ENCODE results near the gene TTYH1.

TTYH1 gene

GRCh38 chr19:54432144-54432738, 17.0 kb downstream of the TTYH1 start:
- no peak for TF ChIP-seq EGR1 (IDR thresholded peaks at IDR 0.05)
- no peak for TF ChIP-seq CEBPB (IDR thresholded peaks at IDR 0.05)
- no peak for TF ChIP-seq FOXM1 (IDR thresholded peaks at IDR 0.05; ENCODE audit: borderline replicate concordance, low read depth)
- TF ChIP-seq EP300 (IDR thresholded peaks at IDR 0.05; ENCODE audit: borderline replicate concordance) = no peak
- TF ChIP-seq, protein P1, sequence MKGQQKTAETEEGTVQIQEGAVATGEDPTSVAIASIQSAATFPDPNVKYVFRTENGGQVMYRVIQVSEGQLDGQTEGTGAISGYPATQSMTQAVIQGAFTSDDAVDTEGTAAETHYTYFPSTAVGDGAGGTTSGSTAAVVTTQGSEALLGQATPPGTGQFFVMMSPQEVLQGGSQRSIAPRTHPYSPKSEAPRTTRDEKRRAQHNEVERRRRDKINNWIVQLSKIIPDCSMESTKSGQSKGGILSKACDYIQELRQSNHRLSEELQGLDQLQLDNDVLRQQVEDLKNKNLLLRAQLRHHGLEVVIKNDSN (IDR thresholded peaks at IDR 0.05) = no peak
- no peak for TF ChIP-seq NFIC (IDR thresholded peaks at IDR 0.05)
- no peak for TF ChIP-seq TAF1 (IDR thresholded peaks at IDR 0.05; ENCODE audit: low read depth)
- TF ChIP-seq, protein P2, sequence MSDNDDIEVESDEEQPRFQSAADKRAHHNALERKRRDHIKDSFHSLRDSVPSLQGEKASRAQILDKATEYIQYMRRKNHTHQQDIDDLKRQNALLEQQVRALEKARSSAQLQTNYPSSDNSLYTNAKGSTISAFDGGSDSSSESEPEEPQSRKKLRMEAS (IDR thresholded peaks at IDR 0.05) = no peak
- no peak for TF ChIP-seq ZBTB7A (IDR thresholded peaks at IDR 0.05; ENCODE audit: low read depth)
- TF ChIP-seq RAD21 (IDR thresholded peaks at IDR 0.05; ENCODE audit: low read depth) = no peak
- no peak for TF ChIP-seq CREB1 (IDR thresholded peaks at IDR 0.05; ENCODE audit: low read depth)
- no peak for TF ChIP-seq YY1 (IDR thresholded peaks at IDR 0.05; ENCODE audit: low read depth)
- no peak for TF ChIP-seq TCF12 (IDR thresholded peaks at IDR 0.05; ENCODE audit: low read depth)
- TF ChIP-seq, protein P3, sequence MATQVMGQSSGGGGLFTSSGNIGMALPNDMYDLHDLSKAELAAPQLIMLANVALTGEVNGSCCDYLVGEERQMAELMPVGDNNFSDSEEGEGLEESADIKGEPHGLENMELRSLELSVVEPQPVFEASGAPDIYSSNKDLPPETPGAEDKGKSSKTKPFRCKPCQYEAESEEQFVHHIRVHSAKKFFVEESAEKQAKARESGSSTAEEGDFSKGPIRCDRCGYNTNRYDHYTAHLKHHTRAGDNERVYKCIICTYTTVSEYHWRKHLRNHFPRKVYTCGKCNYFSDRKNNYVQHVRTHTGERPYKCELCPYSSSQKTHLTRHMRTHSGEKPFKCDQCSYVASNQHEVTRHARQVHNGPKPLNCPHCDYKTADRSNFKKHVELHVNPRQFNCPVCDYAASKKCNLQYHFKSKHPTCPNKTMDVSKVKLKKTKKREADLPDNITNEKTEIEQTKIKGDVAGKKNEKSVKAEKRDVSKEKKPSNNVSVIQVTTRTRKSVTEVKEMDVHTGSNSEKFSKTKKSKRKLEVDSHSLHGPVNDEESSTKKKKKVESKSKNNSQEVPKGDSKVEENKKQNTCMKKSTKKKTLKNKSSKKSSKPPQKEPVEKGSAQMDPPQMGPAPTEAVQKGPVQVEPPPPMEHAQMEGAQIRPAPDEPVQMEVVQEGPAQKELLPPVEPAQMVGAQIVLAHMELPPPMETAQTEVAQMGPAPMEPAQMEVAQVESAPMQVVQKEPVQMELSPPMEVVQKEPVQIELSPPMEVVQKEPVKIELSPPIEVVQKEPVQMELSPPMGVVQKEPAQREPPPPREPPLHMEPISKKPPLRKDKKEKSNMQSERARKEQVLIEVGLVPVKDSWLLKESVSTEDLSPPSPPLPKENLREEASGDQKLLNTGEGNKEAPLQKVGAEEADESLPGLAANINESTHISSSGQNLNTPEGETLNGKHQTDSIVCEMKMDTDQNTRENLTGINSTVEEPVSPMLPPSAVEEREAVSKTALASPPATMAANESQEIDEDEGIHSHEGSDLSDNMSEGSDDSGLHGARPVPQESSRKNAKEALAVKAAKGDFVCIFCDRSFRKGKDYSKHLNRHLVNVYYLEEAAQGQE (IDR thresholded peaks at IDR 0.05; ENCODE audit: low read depth) = no peak

GRCh38 chr19:54433697-54434096, 18.4 kb downstream of the TTYH1 start:
- TF ChIP-seq YY1 (IDR thresholded peaks at IDR 0.05; ENCODE audit: low read depth) = no peak
- TF ChIP-seq TAF1 (IDR thresholded peaks at IDR 0.05; ENCODE audit: low read depth) = no peak
- no peak for TF ChIP-seq EGR1 (IDR thresholded peaks at IDR 0.05)
- TF ChIP-seq NFIC (IDR thresholded peaks at IDR 0.05) = no peak
- no peak for TF ChIP-seq CEBPB (IDR thresholded peaks at IDR 0.05)
- TF ChIP-seq, protein P1 (IDR thresholded peaks at IDR 0.05) = no peak
- TF ChIP-seq TEAD4 (IDR thresholded peaks at IDR 0.05) = no peak
- TF ChIP-seq ZBTB7A (IDR thresholded peaks at IDR 0.05; ENCODE audit: low read depth) = no peak
- no peak for TF ChIP-seq CREB1 (IDR thresholded peaks at IDR 0.05; ENCODE audit: low read depth)
- no peak for TF ChIP-seq FOXM1 (IDR thresholded peaks at IDR 0.05; ENCODE audit: borderline replicate concordance, low read depth)
- TF ChIP-seq EP300 (IDR thresholded peaks at IDR 0.05; ENCODE audit: borderline replicate concordance) = no peak
- TF ChIP-seq RAD21 (IDR thresholded peaks at IDR 0.05; ENCODE audit: low read depth) = no peak
- TF ChIP-seq TCF12 (IDR thresholded peaks at IDR 0.05; ENCODE audit: low read depth) = no peak
- TF ChIP-seq, protein P3 (IDR thresholded peaks at IDR 0.05; ENCODE audit: low read depth) = no peak
- TF ChIP-seq, protein P2 (IDR thresholded peaks at IDR 0.05) = no peak

- TF ChIP-seq ZBTB7A (IDR thresholded peaks at IDR 0.05; ENCODE audit: low read depth) = no peak
These were observed 19.0 kb downstream of the TTYH1 start for GRCh38 chr19:54434112-54434872.

- TF ChIP-seq RAD21 (IDR thresholded peaks at IDR 0.05; ENCODE audit: low read depth) (no peak), TEAD4 (IDR thresholded peaks at IDR 0.05) (no peak), FOXM1 (IDR thresholded peaks at IDR 0.05; ENCODE audit: borderline replicate concordance, low read depth) (no peak), CREB1 (IDR thresholded peaks at IDR 0.05; ENCODE audit: low read depth) (no peak), EP300 (IDR thresholded peaks at IDR 0.05; ENCODE audit: borderline replicate concordance) (no peak)
These were observed 19.6 kb downstream of the TTYH1 start for GRCh38 chr19:54434873-54435214.

GRCh38 chr19:54435551-54436016, 20.3 kb downstream of the TTYH1 start:
- no peak for TF ChIP-seq TCF12 (IDR thresholded peaks at IDR 0.05; ENCODE audit: low read depth)
- no peak for TF ChIP-seq RAD21 (IDR thresholded peaks at IDR 0.05; ENCODE audit: low read depth)
- no peak for TF ChIP-seq CREB1 (IDR thresholded peaks at IDR 0.05; ENCODE audit: low read depth)
- TF ChIP-seq YY1 (IDR thresholded peaks at IDR 0.05; ENCODE audit: low read depth) = no peak
- no peak for TF ChIP-seq EGR1 (IDR thresholded peaks at IDR 0.05)
- TF ChIP-seq, protein P3 (IDR thresholded peaks at IDR 0.05; ENCODE audit: low read depth) = no peak
- TF ChIP-seq TEAD4 (IDR thresholded peaks at IDR 0.05) = no peak
- no peak for TF ChIP-seq FOXM1 (IDR thresholded peaks at IDR 0.05; ENCODE audit: borderline replicate concordance, low read depth)
- no peak for TF ChIP-seq EP300 (IDR thresholded peaks at IDR 0.05; ENCODE audit: borderline replicate concordance)
- no peak for TF ChIP-seq CEBPB (IDR thresholded peaks at IDR 0.05)
- TF ChIP-seq, protein P1 (IDR thresholded peaks at IDR 0.05) = no peak
- TF ChIP-seq, protein P2 (IDR thresholded peaks at IDR 0.05) = no peak
- TF ChIP-seq ZBTB7A (IDR thresholded peaks at IDR 0.05; ENCODE audit: low read depth) = no peak

All from Ishikawa (cell line).